Activated naive CD8-positive, alpha-beta T cell treated with anti-CD3 and anti-CD28 coated beads, Interleukin-2, amount 50 U/mL, for 24 hours (primary cell): Measurements from ENCODE around the gene NECTIN4.

ENCODE experiments used
- ATAC-seq: fragments of 150-1000 bp; cut with Tn5 transposase; one replicate; pipeline ENCODE4 v1.10.0; 2021
- DNase-seq: peaks from one replicate; pipeline ENCODE4 v3.0.0; 2021
- H3K27ac Mint-ChIP-seq: one replicate; pipeline ENCODE4 v1.8.0; 2021; ENCODE audit warnings: mild to moderate bottlenecking, mixed read lengths
- H3K27me3 Mint-ChIP-seq: one replicate; pipeline ENCODE4 v1.8.0; 2021; ENCODE audit warnings: mixed read lengths
- H3K36me3 Mint-ChIP-seq: one replicate; pipeline ENCODE4 v1.8.0; 2021; ENCODE audit warnings: low read depth, mixed read lengths
- H3K4me1 Mint-ChIP-seq: one replicate; pipeline ENCODE4 v1.8.0; 2021; ENCODE audit warnings: mixed read lengths
- H3K4me3 Mint-ChIP-seq: one replicate; pipeline ENCODE4 v1.8.0; 2021; ENCODE audit warnings: mild to moderate bottlenecking, moderate library complexity, mixed read lengths
- H3K9me3 Mint-ChIP-seq: one replicate; pipeline ENCODE4 v1.8.0; 2021; ENCODE audit warnings: mixed read lengths

NECTIN4 gene

GRCh38 chr1:161089251-161089924 is at the start of gene NECTIN4:
NECTIN4 (minus strand) TSS chr1:161089558; CDS start chr1:161089296, 262 bp downstream.
- Mint-ChIP-seq H3K4me1 (peaks cover 43% of the 10 kb centered on the region), H3K27me3 (no peaks in the 10 kb centered on the region), H3K27ac (no peak within 1 kb of the TSS), H3K9me3 (no peaks in the 10 kb centered on the region), H3K4me3 (no peak within 1 kb of the TSS), H3K36me3 (no peaks in the 10 kb centered on the region)
- ATAC-seq (no peak), DNase-seq (no peak)

GRCh38 chr1:161138431-161138830 is 49.1 kb upstream of the NECTIN4 start:
- DNase-seq (no peak), ATAC-seq (no peak)
- no peak overlapping the region for H3K4me3 Mint-ChIP-seq
- peaks cover 5% of the 10 kb centered on the region for H3K4me1 Mint-ChIP-seq
- H3K27me3 Mint-ChIP-seq = no peaks in the 10 kb centered on the region
- H3K9me3 Mint-ChIP-seq = no peaks in the 10 kb centered on the region
- no peak overlapping the region for H3K27ac Mint-ChIP-seq
- peaks cover 3% of the 10 kb centered on the region for H3K36me3 Mint-ChIP-seq

DNA sequence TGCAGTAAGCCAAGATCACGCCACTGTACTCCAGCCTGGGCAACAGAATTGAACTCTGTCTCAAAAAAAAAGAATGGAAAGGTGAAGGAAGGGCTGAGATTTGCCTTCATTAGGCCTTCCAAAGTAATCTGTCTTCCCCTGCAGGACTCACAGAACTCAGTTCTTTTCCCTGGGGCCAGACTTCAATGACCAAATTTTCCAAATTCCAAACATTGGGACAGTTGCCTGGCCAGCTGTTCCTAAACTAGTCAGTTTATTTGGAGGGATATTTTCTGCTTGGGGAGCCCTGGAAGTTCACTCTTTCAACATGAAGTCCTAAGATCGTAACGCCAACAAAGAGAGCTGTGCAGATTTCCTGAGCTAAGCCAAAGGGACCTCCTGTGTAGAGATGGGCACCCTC is 48.5 kb upstream of the NECTIN4 start:
- no peaks in the 10 kb centered on the region for H3K9me3 Mint-ChIP-seq
- H3K27me3 Mint-ChIP-seq = no peaks in the 10 kb centered on the region
- H3K36me3 Mint-ChIP-seq = peaks cover 3% of the 10 kb centered on the region
- no peak overlapping the region for H3K4me3 Mint-ChIP-seq
- DNase-seq (no peak), ATAC-seq (no peak)
- peaks cover 5% of the 10 kb centered on the region for H3K4me1 Mint-ChIP-seq
- no peak overlapping the region for H3K27ac Mint-ChIP-seq

DNA sequence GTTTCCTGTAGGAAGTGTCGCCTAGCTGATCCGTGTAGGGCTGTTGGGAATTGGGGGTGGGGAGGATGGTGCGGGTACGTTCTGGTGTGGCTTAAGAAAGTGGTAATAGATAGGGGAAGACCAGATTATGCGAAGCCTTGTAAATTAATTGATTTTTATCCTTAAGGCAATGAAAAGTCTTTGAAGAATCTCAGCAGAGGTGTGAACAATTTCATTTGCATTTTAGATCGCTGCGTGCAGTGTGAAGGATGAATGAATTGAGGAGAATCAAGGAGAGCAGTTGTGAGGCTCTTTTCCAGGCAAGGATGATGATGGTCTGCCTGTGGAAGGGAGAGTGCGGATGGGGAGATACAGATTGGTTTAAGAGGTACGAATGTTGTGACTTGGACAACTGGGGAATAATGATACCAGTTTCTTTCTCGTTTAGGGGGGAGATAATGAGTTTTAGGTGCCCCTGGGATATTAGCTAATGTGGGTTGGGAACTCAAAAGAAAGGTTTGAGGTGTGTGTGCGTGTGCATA is 43.9 kb upstream of the NECTIN4 start:
- peaks cover 25% of the 10 kb centered on the region for H3K36me3 Mint-ChIP-seq
- no peak for DNase-seq
- ATAC-seq = no peak
- no peaks in the 10 kb centered on the region for H3K9me3 Mint-ChIP-seq
- peaks cover 41% of the 10 kb centered on the region for H3K4me1 Mint-ChIP-seq
- no peak overlapping the region for H3K4me3 Mint-ChIP-seq
- no peaks in the 10 kb centered on the region for H3K27me3 Mint-ChIP-seq
- H3K27ac Mint-ChIP-seq = no peak overlapping the region

- Mint-ChIP-seq H3K4me3 (no peak within 1 kb of the TSS), H3K27ac (no peak within 1 kb of the TSS), H3K4me1 (peaks cover 44% of the 10 kb centered on the region)
These were observed 43.3 kb upstream of the NECTIN4 start, which contains the start of gene DEDD for GRCh38 chr1:161132410-161133219. DEDD (minus strand) TSS chr1:161132667; CDS start chr1:161124462, 8,205 bp downstream.

DNA sequence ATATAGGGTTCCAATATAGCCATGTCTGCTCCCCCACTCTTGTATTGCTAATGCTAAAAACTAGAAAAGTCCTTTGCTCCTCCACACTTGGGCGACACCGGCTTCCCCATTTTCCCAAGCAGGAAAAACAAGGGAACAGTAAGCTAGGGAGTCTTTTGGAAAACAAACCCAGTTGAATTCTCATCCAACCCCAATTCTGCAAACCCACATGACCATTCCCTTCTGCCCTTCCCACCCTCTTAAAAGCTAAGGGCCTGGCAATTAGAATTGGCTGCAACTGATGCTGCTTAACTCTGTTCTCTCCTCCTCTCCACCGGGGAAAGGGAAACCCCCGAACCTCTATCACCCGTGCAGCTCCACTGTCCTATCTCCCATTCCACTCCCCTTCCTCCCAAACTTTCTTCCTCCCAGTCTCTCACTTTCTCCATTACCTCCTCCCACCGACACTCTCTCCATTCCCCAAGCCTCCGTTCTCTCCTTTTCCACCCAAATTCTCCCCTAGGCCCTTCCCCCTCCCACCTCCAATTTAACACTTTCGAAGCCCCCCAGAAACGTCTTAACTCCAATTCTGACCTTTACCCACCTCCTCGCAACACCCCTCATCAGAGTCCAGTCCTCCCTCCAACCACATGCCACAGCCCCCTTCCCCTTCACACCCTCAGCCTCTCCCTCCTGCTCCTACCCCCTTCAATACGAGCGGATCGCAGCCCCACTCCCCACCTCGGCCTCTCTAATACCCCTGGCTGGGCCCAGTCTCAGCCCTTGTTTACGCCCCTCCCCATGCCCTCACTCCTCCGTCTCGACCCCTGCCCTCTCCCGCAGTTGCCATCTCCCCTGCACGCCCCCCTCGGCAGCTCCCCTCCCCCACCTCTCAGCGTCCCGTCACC is 42.4 kb upstream of the NECTIN4 start:
- Mint-ChIP-seq H3K9me3 (no peaks in the 10 kb centered on the region), H3K36me3 (peaks cover 37% of the 10 kb centered on the region), H3K4me3 (no peak overlapping the region), H3K27me3 (no peaks in the 10 kb centered on the region), H3K4me1 (peaks cover 50% of the 10 kb centered on the region), H3K27ac (no peak overlapping the region)
- DNase-seq (no peak), ATAC-seq (no peak)

More at GRCh38 chr1:161132410-161133219, 43.3 kb upstream of the NECTIN4 start, which contains the start of gene DEDD:
- Mint-ChIP-seq H3K27me3 (no peaks in the 10 kb centered on the region), H3K9me3 (no peaks in the 10 kb centered on the region), H3K36me3 (peaks cover 31% of the 10 kb centered on the region)
- peak; percentile 96 for ATAC-seq
- DNase-seq = peak; percentile 87

DNA sequence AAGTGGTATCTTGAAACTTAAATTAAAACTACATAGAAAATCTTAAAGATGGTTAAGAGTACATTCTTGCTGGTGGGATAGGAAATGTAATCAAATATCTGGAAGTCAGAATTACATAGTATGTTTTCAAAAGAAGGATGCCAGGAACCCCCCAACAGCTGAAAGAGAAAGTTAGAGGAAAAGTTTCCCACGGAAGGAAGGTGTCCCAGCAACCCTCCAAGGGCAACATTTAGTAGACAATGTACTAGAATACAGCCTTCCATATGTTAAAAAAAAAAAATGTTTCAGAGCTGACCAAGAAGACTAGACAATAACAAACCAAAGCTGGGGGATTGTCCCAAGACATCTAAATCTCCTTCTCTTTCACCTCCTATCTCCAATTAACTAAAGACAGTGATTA is 40.9 kb upstream of the NECTIN4 start:
- ATAC-seq = no peak
- no peak overlapping the region for H3K4me3 Mint-ChIP-seq
- H3K9me3 Mint-ChIP-seq = no peaks in the 10 kb centered on the region
- no peak overlapping the region for H3K27ac Mint-ChIP-seq
- peaks cover 52% of the 10 kb centered on the region for H3K4me1 Mint-ChIP-seq
- no peak for DNase-seq
- H3K27me3 Mint-ChIP-seq = no peaks in the 10 kb centered on the region
- H3K36me3 Mint-ChIP-seq = peaks cover 44% of the 10 kb centered on the region

DNA sequence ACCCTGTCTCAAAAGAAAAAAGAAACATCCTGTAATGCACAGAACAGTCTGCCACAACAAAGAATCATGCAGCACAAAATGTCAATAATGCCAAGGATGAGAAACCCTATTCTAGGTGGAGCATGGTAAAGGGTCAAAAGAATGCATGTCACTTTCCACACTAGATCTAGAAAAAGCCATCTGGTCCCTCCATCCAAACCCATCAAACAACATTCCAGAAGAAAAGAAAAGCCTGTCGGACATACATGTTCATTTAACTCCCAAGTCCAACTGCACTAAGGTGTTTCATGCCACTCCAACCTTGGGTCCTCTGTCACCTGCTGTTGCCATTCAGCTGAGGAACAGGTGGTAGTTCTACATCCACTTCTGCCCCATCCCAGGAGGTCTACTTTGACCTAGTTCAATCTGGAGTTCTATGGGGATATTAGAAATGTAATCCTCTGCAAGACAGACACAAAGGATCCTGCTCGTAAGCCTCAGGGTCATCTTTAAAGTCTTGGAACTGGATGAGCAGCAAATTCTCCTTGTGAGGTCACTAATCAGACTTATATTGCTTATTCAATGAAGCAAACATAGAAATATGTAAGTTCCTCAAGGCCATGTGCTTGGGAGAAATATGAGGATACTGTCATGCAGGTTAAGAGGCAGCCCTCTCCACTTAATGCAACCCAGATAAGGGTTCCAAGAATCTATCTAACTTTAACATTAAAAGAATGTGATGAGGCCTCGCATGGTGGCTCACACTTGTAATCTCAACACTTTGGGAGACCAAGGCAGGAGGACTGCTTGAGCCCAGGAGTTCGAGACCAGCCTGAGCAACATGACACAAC is 39.4 kb upstream of the NECTIN4 start:
- Mint-ChIP-seq H3K36me3 (peaks cover 50% of the 10 kb centered on the region), H3K27me3 (no peaks in the 10 kb centered on the region), H3K4me1 (peaks cover 48% of the 10 kb centered on the region), H3K27ac (peak overlapping the region; percentile 24), H3K9me3 (no peaks in the 10 kb centered on the region), H3K4me3 (no peak overlapping the region)
- no peak for ATAC-seq
- no peak for DNase-seq

- H3K27ac Mint-ChIP-seq = peak overlapping the region; percentile 34
- no peaks in the 10 kb centered on the region for H3K9me3 Mint-ChIP-seq
- H3K27me3 Mint-ChIP-seq = no peaks in the 10 kb centered on the region
- ATAC-seq = no peak
- peaks cover 48% of the 10 kb centered on the region for H3K4me1 Mint-ChIP-seq
- H3K4me3 Mint-ChIP-seq = no peak overlapping the region
- H3K36me3 Mint-ChIP-seq = peaks cover 56% of the 10 kb centered on the region
- DNase-seq = no peak
These were observed 38.3 kb upstream of the NECTIN4 start for GRCh38 chr1:161127649-161128048.

DNA sequence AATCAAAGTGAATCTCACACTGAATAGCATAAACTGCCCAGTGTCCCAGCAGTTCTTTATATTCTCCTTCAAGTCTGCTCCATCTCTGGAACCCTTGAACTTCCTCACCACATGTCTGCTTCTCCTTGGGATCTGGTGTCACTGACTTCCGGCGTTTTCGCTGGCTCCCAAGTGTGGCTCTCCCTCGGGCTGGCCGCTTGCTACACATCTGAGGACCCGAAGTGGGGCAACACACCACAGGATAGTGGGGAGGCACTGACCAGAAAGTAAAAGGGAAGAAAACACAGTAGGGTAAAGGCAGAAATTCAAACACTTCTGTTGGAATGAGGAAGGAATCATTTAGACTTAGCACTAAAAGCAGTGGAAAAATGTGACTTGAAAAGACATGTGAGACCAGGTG is 33.6 kb upstream of the NECTIN4 start:
- H3K4me1 Mint-ChIP-seq = peaks cover 53% of the 10 kb centered on the region

DNA sequence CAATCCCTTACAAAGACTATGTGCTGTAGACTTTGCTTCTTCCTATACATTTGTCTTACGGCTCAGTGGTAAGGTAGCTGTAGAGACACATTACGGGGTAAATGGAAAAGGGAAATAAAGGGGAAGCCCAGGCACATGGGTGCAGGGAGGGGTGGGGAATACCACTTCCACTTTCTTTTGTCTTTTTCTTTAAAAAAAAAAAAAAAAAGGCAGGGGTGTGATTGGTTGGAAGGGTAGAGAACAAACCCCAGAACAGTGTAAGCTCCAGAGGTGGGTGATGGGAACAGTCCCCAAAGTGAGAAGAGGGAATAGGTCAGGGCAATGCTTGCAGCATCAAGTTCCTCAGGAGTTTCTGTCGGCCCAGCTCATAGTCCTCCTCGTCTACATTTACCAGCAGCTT is 32.5 kb upstream of the NECTIN4 start:
- H3K27ac Mint-ChIP-seq = peak overlapping the region; percentile 83
- H3K9me3 Mint-ChIP-seq = no peaks in the 10 kb centered on the region
- H3K36me3 Mint-ChIP-seq = peaks cover 53% of the 10 kb centered on the region
- DNase-seq = no peak
- H3K4me3 Mint-ChIP-seq = peak overlapping the region; percentile 37
- H3K4me1 Mint-ChIP-seq = peaks cover 48% of the 10 kb centered on the region
- no peaks in the 10 kb centered on the region for H3K27me3 Mint-ChIP-seq
- no peak for ATAC-seq

More for the DNA sequence above, 33.6 kb upstream of the NECTIN4 start:
- H3K27me3 Mint-ChIP-seq = no peaks in the 10 kb centered on the region
- ATAC-seq (no peak), DNase-seq (no peak)
- peak overlapping the region; percentile 83 for H3K27ac Mint-ChIP-seq
- H3K36me3 Mint-ChIP-seq = peaks cover 56% of the 10 kb centered on the region
- H3K4me3 Mint-ChIP-seq = no peak overlapping the region
- H3K9me3 Mint-ChIP-seq = no peaks in the 10 kb centered on the region

DNA sequence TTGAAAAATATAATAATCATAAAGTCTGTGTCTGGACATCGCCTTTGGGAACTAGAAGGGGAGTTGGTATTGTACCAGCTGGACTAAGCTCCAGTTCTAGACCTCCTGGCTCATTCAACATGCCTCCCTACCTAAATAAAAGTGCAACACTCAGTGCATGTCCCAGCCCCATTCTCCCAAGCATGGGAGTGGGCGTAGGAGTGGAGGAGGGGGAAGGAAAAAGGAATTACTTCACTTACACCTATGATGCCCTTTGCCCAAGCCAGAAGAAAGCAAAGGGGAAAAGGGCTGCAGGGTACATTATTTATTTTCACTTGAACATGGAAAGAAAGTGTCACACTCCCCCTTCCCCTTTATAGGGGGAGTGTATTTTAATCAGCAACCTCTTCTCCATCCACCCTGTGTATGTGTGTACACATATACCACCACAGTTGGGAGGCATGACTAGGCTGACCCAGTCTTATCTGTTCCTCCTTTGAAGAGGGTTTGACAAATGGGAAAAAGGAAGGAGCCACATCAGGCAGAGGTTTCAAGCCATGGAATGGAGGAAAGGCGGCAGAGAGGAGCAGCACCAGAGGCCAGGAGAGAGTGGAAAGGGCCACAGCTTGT is 31.8 kb upstream of the NECTIN4 start:
- no peak for ATAC-seq
- H3K36me3 Mint-ChIP-seq = peaks cover 51% of the 10 kb centered on the region
- peaks cover 54% of the 10 kb centered on the region for H3K4me1 Mint-ChIP-seq
- H3K9me3 Mint-ChIP-seq = no peaks in the 10 kb centered on the region
- peak overlapping the region; percentile 83 for H3K27ac Mint-ChIP-seq
- peak overlapping the region; percentile 37 for H3K4me3 Mint-ChIP-seq
- no peak for DNase-seq
- H3K27me3 Mint-ChIP-seq = no peaks in the 10 kb centered on the region
